Embryonic facial prominence (tissue), 1 donor: ENCODE data around the gene NFIA.

Experiments used
- DNase-seq: peaks from one replicate; pipeline ENCODE4 v3.0.0-alpha.2; 2016; ENCODE audit errors: extremely low spot score

NFIA gene

DNA sequence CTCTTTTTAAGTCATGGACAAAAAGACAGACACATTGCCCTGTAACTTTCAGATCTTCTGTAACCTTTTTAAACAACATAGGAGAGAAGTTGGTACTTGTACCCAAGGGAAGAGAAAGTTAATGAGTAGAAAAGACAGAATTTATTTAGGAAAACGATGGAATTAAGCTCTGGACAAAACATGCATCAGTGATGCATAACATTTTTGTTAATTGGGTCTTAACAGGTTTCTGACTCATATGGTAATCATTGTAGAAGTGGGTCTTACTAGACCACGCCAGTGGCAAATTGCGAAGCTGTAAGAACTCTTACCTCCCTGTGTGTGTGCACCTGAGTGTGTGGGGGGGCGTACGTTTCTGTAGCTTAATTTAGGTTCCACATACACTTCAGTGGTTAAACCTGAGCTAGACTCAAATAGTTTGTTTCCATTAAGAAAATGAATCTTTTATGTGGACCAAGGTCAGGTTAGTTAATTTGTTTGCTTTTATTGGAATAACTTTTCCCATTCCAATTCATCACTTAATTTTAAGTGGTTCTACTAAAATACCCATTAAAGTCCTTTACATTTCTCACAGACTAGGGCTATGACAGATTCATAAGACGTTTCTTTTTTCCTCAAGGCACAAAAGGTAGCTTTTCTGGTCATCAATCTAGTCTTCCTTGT lies 48.1 kb downstream of the NFIA start:
- no peak for DNase-seq

DNA sequence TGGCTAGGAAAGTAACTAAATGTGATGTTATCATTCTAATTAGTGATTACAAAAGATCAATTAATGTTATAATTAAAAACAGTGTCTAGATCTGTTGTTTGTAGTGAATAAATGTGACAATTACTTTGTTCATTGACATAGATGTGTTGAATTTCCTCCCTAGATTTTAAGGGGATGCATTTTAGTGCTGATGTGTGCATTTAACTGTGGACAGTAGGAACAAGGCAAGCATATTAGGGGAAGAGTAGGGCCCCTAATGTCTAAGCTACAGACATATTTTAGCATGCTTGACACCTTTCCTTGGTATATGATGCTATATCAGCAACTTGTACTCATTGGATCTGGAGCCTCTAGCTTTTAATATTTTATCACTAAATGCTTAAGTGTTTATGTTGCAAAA lies 48.9 kb downstream of the NFIA start:
- DNase-seq = no peak

DNA sequence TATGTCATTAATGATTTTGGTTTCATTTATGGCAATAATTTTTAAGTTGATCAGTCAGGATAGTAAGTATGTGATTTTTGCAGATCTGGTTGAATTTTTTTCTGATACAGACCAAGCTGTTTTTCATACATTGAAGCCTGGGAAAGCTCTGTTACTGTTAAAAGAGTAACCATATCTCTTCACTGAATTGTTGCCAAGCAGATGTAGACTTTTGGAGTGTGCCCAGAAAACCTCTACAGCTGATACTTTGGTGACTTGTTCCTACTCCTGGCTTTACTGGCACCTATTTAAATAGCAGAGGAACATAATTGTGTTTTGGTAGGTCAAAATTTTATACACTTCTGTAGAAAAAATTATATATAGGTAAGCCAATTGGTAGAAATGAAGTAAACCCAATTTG lies 49.4 kb downstream of the NFIA start:
- peak; percentile 42 for DNase-seq

DNA sequence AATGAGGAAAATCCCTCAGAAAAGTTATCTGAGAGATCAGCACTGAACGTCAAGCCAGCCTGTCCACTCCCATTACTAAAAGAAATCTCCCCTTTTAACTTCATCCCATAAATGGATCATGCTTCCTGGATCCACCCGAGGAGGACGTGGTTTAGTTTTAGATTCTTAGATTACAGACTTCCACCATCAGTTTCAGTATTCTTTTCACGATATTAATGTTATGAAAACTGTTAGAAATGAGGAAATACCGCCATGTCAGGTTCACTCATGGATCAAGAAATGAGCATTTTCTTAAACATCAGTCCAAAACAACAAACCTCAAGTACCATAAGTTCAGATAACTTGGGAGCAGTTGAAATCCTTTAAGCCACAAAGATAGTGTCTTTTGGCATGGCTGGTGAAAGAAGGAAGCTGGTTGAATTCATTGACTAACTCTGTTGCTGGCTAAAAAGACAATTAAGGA lies 49.8 kb downstream of the NFIA start:
- no peak for DNase-seq

DNA sequence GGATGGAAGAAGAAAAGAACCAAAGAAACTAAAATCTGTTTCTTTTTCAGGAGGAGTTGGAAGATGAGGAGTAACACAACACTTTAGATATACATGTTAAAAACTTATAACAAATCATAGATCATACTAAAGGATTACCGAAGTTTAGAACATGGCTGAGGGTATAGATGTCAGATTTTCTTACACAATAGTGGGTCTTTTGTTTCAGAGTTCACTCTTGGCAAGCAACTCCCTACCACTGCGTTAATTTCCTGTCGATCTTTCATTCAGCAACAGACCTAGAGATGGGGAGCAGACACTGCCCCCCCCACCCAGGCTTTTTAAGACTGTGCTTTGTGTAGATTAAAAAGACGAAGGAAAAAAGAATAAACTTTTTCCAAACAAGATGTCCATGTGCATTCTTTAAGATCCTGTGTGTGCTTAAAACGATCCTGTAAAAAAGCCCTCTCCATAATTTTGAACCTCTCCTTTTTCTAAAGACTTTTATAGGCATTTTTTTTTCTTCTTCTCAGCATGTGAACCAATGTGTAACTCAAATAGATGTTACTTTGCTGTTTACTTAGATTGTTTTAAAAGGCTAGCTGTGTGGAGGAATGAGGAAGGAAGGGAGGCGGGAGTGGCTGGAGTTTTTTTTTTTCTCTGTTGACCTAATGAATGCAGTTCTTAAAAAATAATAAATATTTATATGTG lies 50.4 kb downstream of the NFIA start:
- DNase-seq = no peak

DNA sequence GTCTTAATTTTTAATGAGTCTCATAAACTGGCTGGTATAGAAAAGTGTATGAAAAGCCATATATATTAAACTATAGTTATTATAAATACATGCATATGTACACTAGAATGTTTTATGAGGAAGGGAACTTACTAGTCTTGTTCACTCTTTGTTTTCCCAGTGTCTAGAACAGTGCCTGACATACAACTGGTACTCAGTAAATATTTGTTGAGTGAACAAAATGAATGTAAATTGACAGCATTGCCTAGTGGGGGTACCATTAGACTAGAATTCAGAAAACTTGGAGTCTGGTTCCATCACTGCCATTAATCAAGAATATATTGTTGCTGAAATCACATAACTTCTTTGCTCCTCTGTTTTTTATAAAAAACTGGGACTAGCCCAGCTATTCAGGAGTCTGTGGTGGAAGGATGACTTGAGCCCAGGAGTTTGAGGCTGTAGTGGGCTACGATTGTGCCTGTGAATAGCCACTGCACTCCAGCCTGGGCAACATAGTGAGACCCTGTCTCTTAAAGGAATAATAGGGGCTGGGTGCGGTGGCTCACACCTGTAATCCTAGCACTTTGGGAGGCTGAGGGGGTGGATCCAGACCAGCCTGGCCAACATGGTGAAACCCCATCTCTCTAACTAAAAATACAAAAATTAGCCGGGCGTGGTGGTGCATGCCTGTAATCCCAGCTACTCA lies 51.1 kb downstream of the NFIA start:
- no peak for DNase-seq

DNA sequence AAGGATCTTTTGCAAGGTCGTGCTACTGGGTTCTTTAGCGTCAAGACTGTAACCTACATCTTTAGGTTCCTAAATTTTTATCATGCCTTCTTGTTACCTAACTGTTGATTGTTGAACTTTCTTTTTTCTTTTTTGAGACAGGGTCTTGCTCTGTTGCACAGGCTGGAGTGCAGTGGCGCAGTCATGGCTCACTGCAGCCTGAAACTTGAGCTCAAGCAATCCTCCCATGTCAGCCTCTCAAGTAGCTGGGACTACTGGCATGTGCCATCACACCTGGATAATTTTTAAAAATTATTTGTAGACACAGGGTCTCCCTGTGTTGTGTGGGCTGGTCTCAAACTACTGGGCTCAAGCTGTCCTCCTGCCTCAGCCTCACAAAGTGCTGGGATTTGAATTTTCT lies 52.9 kb downstream of the NFIA start:
- no peak for DNase-seq

DNA sequence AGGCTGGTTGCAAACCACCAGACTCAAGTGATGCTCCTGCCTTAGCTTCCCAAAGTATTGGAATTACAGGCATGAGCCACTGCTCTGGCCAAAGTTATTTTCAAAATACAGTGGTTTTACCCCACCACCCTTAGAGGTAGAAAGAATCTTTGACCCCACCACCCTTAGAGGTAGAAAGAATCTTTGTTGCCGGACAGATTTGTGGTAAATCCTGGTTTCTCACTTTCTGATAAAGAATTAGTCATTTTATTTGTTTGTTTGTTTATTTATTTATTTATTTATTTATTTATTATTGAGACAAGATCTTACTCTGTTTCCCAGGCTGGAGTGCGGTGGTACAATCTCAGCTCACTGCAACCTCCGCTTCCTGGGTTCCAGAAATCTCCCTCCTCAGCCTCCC lies 55.9 kb downstream of the NFIA start:
- no peak for DNase-seq

DNA sequence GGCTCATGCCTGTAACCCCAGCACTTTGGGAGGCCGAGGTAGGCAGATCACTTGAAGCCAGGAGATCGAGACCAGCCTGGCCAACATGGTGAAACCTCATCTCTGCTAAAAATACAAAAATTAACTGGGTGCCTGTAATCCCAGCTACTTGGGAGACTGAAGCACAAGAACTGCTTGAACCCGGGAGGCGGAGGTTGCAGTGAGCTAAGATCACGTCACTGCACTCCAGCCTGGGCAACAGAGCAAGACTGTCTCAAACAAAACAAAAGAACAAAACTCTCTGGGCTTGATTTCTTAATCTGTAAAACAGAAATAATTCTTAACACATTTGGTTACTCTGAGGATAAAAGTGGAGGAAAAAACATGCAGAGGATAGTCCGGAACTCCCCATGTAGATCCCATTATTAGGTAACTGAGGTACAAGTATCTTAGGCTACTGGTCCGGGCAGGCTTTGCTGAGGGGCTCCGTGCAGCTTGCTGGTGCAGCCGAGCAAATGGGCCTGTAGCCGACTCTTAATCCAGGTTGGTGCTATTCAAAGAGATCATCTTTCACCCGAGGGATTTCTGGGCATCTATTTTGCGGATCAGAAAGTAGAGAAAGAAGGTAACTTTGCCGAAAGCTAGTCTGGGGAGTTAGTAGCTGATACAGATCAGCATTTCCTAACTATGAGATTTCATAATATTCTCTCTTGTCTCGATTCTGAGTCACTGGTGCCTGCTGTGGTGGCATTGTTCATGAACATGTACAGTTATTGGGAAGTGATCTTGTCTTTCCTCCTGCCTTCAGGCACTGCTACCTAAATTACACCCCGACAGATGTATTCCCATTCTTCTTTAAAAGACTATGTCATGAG lies 56.8 kb downstream of the NFIA start:
- no peak for DNase-seq

DNA sequence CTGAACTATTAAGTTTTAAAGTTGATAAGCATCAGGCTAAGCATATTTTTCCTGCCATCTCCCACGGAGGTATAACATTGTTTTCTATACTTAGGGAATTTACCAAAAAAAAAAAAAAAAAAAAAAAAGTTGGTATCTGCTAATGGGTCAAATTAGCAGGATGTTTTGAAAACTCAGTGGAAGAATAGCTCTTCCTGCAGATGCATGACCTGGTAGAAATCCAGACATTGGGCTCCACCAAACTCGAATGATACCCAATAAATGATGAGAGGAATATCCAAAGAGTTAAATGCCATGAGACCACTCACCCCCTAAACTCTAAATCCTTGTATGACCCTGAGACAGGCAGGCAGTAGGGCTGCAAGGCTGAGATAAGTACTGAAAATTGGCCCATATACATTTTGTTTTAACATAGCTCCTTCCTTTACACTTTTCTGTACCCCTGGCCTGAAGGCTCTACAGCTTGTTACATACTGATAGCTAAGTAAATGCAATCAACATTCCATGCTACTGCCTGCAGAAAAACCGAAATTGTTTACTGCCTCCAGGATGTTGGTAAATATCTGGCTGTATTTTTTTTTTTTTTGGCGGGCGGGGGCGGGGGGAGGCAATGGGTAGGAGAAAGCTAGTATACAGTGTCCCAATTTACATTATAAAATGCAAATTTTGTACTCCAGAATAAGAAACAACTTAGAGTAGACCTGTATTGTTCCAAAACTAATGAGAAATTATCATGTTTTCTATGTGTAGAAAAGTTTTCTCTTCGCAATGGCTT lies 57.6 kb downstream of the NFIA start:
- DNase-seq = no peak

DNA sequence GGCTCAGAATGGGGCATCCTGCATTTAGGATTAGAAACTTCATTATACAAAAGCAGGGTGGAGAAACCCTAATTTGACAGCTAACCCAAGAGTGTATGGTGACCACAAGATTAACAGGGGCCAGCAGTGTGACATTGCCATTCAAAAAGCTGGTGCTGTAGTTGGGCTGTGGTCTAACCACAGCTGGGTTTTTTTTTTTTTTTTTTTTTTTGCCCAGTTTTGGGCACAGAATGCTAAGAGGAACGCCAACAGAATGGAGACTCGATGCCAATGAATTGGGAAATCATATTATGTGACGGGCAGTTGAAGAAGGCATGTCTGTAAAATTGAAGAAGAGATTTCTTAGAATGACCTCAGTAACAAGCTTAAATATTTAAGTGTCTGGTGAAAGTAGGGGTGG lies 58.4 kb downstream of the NFIA start:
- no peak for DNase-seq

DNA sequence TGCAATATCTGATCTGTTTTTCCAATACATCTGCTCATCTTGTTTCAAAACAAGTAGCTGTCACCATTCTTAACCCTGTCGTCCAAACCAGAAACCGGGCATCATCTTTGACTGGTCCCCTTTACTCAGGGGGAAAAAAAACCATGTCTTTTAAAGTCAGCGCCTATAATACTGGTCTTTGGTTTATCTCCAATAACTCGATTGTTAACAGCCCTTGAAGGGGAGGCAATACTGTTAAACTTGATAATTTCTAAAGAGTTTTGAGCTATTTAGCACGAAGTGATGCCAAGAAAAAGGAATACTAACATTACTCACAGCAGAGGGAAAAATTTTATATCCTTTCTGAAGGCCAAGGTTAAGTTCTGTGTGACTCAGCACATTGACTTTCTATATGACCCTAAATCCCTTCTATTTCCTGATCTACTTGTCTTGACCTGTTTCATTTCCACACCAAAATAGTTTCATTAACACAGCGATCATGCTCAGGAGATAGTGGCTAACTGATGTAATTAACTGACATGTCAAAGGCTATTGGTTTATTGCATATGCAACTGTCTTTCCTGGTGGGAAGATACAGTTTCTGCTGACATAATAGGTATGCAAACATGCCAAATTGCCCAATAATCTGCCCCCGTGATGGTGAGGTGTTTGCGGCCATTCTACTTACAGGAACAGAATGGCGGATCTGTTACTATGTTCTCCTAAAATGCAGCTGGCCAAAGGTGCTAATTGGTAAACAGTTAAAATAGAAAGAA lies 59.1 kb downstream of the NFIA start:
- DNase-seq = no peak

DNA sequence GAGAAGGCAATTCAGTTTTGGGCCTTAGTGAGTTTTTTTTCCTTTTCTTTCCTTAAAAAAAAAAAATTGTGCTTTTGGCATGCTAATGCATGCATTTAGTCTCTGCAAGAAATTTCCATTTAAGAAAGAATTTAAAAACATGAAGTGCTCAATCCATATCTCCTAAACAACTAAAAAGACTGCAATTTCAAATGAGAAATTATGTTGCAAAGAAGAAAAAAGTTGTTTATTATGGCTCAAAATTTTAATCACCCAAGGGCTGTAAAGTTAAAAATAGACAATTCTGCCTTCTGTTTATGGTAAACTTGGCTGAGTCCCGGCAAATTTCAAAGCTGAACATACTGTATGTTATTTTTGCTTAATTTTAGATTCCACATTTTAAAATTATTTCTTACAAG lies 59.7 kb downstream of the NFIA start:
- DNase-seq = no peak

DNA sequence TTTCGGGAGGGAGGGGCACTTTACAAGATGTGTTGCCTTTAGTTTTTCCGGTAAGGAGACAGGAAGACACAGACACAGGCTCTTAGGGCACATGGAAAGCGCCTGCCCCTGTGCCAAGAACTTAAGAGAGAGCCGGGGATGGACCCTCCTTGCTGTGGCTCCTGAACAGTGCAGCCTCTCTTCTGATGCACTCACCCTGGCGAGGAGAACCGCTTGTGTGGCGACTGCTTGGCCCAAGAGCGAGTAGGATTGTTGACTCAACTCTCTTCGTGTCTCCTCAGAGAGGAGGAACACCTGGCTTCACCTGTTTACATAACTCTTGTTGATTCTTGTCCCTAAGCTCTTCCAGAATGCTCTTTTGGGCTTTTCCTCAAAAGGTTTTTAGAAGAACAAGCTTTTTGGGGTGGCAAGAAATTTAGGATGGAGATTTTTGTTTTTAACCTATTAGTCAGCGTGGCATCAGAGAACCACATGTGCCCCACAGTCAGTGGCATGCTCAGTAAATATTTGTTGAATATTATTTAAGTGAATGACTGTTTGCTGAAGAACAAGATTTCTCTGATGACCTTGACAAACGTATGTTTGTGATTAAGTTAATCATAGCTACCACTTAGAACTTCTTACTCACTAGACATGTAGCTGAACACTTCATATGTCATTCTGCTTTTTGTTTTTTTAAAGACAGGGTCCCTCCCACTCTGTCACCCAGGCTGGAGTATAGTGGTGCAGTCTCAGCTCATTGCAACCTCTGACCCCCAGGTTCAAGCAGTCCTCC lies 60.6 kb downstream of the NFIA start:
- DNase-seq = no peak

DNA sequence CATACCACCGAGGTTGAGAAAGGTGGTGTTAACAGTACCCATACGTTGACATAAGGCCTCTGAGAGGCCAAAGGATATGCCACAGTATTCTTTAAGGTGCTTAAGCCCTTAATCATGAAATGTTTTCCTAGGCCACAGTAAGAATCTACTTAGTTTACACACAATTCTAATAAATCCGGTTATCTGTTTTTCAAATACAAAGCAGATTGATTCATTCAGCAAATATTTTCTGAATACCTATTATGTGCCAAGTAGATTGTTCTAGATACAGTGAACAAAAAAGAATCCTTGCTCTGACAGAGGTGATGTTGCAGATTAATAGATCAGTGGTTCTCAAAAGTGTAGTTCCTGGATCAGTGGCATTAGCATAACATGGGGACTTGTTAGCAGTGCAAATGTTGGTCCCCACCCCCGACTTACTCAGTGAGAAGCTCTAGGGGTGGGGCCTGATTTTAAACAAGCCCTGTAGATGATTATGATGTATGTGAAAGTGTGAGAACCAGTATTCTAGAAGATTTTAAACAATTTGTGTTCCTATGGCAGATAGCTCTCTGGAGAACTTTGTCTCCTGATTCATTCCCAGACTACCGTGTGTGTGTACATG lies 61.6 kb downstream of the NFIA start:
- DNase-seq = no peak

DNA sequence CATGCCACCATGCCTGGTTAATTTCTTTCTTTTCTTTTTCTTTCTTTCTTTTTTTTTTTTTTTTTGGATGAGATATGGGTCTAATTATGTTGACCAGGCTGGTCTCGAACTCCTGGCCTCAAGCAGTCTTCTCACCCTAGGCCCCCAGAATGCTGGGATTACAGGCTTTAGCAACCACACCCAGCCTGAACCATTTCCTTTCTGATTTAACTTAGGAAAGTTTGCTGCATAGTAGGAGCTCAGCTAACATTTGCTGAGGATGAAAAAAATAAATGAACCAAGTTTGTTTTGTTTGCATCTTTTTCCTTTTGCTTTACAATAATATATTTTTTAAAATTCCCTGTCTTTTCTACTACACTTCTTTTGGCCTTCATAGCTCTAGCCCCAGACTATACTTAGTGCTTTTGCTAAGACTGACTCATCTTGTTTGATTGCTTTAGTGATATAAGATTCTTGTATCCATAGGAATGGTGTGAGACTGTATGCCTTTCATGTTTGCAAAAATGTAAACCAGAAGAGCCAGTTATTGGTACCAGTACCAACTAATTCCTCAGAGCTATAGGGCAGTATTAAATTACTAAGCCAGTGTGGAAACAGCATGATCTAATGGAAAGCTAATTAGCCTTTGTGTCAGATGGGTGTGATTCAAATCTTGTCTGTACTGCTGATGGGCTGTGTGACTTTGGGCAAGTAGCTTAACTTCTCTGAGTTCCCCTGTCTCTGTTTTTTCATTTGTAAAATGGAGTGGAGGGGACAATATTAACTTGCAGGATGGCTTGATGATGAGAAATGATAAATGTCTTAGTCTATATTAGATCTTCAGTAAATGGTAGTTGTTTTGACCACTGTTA lies 66.9 kb downstream of the NFIA start:
- DNase-seq = no peak

DNA sequence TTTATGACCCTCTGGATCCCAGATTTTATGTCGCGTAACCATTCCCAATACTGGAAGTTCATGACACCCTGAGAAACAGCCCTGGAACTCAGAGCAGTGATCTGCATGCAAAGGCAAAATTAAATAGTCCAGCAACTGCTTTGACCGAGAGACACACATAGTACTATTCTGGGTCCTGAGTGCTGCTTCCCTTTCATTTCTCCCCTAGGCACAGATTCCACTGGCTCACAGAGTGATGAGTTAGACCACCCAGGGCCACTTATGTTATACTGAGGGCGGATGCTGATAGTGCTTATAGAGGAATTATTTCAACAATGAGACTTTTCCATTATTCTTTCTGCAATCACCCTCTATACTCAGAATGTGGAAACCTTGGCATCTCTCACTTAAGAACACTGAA lies 69.2 kb downstream of the NFIA start:
- no peak for DNase-seq

DNA sequence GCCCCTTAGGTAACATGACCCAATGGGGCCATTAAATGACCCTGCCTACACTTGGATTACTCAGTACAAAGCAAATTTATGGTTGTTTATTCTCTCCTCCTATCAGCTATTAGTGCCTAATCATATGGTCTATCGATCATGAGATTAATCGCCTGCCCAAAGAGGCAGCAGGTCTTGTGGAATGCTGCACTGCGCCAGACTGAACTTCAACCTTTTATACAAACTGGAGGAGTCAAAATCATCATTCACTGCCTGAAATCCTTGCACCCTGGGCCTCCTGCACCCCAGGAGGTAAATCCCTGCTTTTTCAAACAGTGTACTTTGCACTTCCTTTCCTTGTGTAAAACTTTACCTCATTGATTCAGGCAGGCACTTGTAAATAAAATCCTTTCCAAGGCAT lies 69.7 kb downstream of the NFIA start:
- no peak for DNase-seq
